T-cell (primary cell): ENCODE results near the gene CCDC197. TPM values are rescaled to one million over a fixed set of nuclear protein-coding genes. Genes with fewer than 3 reads are reported as not detected.
A peak's percentile ranks its signal among the peaks of the same experiment; 100 is the strongest.

Experiments
- ATAC-seq, 4 experiments: fragments of 200-7000 bp in 3 of 4; fragments of 150-1000 bp in 1 of 4; cut with Tn5 transposase; replicated peaks in 1 of 4; 1 replicate in 3 of 4; 2 replicates in 1 of 4; pipeline ENCODE4 v1.10.0; 2021; ENCODE audit warnings: moderate library complexity in 3 of 4, mild to moderate bottlenecking in 2 of 4, moderate number of reproducible peaks in 1 of 4
- CTCF ChIA-PET, 2 donors: fragments of 300-600 bp; sonication (Branson Sonifier 250); formaldehyde crosslinking; loops; one replicate each; lab custom pipeline; 2022; ENCODE audit warnings: antibody characterized with exemption in 2 of 2; lab: Charles Lee
- POLR2A ChIA-PET, 2 donors: fragments of 300-600 bp; sonication (Branson Sonifier 250); formaldehyde crosslinking; loops; one replicate each; lab custom pipeline; 2022; ENCODE audit warnings: antibody characterized with exemption in 2 of 2; lab: Charles Lee
- DNase-seq, 35 experiments: peaks; one replicate each; pipeline versions ENCODE4 v3.0.0 to v3.0.0-alpha.2; 2013 to 2023
- H3K27ac ChIP-seq: one replicate; pipeline ENCODE4 v1.5.1; 2013; ENCODE audit warnings: low read length
- H3K27me3 ChIP-seq, 2 experiments: replicated peaks in 1 of 2; 1 replicate in 1 of 2; 2 replicates in 1 of 2; pipeline versions ENCODE4 v1.6.1 to v1.7.0; 2013; ENCODE audit warnings: low read length in 1 of 2, mixed read lengths in 1 of 2; ENCODE audit not compliant: control insufficient read depth in 2 of 2, insufficient read depth in 2 of 2; ENCODE audit errors: extremely low read depth in 1 of 2
- H3K36me3 ChIP-seq, 2 donors: 1 replicate in 1 of 2; 2 replicates in 1 of 2; pipeline versions ENCODE4 v1.6.1 to v1.7.0; 2013; ENCODE audit warnings: low read length in 1 of 2; ENCODE audit not compliant: control insufficient read depth in 2 of 2, insufficient read depth in 1 of 2; ENCODE audit errors: extremely low read depth in 1 of 2
- H3K4me1 ChIP-seq, 2 experiments: 1 replicate in 1 of 2; 2 replicates in 1 of 2; pipeline versions ENCODE4 v1.6.1 to v1.7.0; 2013; ENCODE audit warnings: low read length in 2 of 2, mixed read lengths in 1 of 2; ENCODE audit not compliant: insufficient read depth in 2 of 2, control insufficient read depth in 1 of 2; ENCODE audit errors: extremely low read depth in 1 of 2
- H3K4me3 ChIP-seq, 2 donors: 1 replicate in 1 of 2; 2 replicates in 1 of 2; pipeline versions ENCODE4 v1.5.1 to v1.7.0; 2013; ENCODE audit warnings: mild to moderate bottlenecking in 2 of 2, low read length in 1 of 2, moderate library complexity in 1 of 2; ENCODE audit not compliant: control insufficient read depth in 1 of 2; ENCODE audit errors: extremely low read depth in 1 of 2
- H3K9me3 ChIP-seq: 2 replicates; pipeline ENCODE4 v1.7.0; 2013
- H3K27ac Mint-ChIP-seq, 2 donors: one replicate each; pipeline ENCODE4 v1.8.0; 2020 to 2021; ENCODE audit warnings: mild to moderate bottlenecking in 2 of 2, mixed read lengths in 2 of 2
- H3K27me3 Mint-ChIP-seq, 2 donors: one replicate each; pipeline ENCODE4 v1.8.0; 2021 to 2022; ENCODE audit warnings: mixed read lengths in 2 of 2
- H3K36me3 Mint-ChIP-seq: one replicate; pipeline ENCODE4 v1.8.0; 2021; ENCODE audit warnings: mixed read lengths
- H3K4me1 Mint-ChIP-seq, 3 donors: one replicate each; pipeline ENCODE4 v1.8.0; 2020 to 2022; ENCODE audit warnings: mixed read lengths in 3 of 3, mild to moderate bottlenecking in 1 of 3
- H3K4me3 Mint-ChIP-seq, 3 donors: one replicate each; pipeline ENCODE4 v1.8.0; 2020 to 2022; ENCODE audit warnings: mild to moderate bottlenecking in 3 of 3, mixed read lengths in 3 of 3, moderate library complexity in 3 of 3
- H3K9me3 Mint-ChIP-seq, 3 donors: one replicate each; pipeline ENCODE4 v1.8.0; 2020 to 2022; ENCODE audit warnings: mixed read lengths in 3 of 3
- WGBS: methylation state at CpG from one replicate; pipeline ENCODE4 v1.1.5; 2013; ENCODE audit warnings: missing lambda C conversion rate; ENCODE audit not compliant: insufficient coverage; 5-methylcytosine and 5-hydroxymethylcytosine counted together
- total RNA-seq, 35 experiments: library from RNA in 6 of 35; stranded (reverse) in 6 of 35; fragments of 120-200 nt in 1 of 35; gene quantifications; one replicate each; pipeline versions ENCODE4 v1.2.1 to v1.2.4 and lab custom pipeline; 2013 to 2026

Gene CCDC197
- total RNA-seq, 5 donors from 2014 or later (not counting 1 experiment from before 2014, with no cell fraction given), result not detected

- Mint-ChIP-seq H3K4me1 (peaks cover 66 to 75% (median 69%) of the 10 kb centered on the region in 3 donors), H3K36me3 (no peaks in the 10 kb centered on the region), H3K9me3 (peaks cover 0 to 7% (median 0%) of the 10 kb centered on the region in 3 donors), H3K4me3 (no peak overlapping the region), H3K27ac (no peak overlapping the region), H3K27me3 (no peaks in the 10 kb centered on the region)
- ChIA-PET CTCF (interaction anchor here in 1 of 2 donors (5.2 kb wide), 1 partner anchor 24 kb away, joined by 36 read pairs; no protein-coding TSS in a partner anchor), POLR2A (interaction anchor here in 1 of 2 donors (0.6 kb wide), 1 partner anchor 1367 kb away, joined by 3 read pairs; no protein-coding TSS in a partner anchor)
- peaks cover 18 to 75% of the 10 kb centered on the region in 2 experiments for H3K4me1 ChIP-seq
- WGBS, result 99% methylated on average over 7 of the region's 10 CpGs
- ATAC-seq (no peak), DNase-seq (no peak)
- H3K36me3 ChIP-seq, result no peaks in the 10 kb centered on the region
- no peaks in the 10 kb centered on the region for H3K9me3 ChIP-seq
- H3K27ac ChIP-seq, result peak overlapping the region; percentile 94
- H3K4me3 ChIP-seq, result no peak overlapping the region
- no peaks in the 10 kb centered on the region for H3K27me3 ChIP-seq
These were observed 32.8 kb upstream of the CCDC197 start for GRCh38 chr14:93964281-93964680.

DNA sequence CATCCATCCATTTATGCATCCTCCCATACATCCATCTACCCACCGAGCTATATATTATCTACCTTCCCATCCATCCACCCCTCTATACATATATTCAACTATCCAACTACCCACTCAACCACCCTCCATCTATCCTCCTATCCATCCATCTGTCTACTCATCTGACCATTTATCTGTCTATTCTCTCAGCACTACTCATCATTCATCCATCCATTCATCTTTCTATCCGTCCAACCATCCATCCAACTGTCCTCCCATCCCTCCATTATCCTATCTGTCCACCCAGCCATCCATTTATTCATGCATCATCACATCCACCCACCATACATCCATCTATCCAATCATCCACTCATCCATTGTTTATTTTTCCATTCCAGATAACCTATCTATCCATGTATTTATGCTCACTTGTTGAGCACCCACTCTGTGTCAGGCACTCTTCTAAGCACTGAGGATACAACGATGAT lies 32.2 kb upstream of the CCDC197 start:
- POLR2A ChIA-PET, result no interaction called here
- no peak overlapping the region for H3K4me3 Mint-ChIP-seq
- H3K4me1 Mint-ChIP-seq, result peaks cover 60 to 69% (median 63%) of the 10 kb centered on the region in 3 donors

DNA sequence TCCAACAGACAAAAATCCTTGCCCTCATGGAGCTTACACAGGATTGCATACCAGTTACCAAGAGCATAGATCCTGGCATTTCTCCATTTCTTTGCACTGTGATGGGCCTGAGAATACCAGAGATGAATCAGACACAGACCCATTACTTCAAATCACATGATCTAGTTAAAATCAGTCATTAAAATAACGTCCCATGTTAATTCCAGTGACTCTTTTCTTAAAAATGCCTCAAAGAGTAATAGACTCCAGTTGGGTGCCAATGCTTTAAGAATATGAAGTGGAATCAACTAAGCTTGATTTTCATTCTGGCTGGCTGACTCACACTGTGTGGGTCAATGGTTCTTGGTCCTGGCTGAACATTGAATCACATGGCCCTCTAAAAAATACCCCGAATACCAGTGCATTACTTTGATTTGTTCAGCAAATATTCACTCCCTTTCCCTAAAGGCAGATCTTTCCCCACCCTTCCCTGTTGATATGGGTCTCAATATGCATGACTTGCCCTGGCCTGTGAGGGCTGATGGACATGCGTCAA lies 31.7 kb upstream of the CCDC197 start:
- H3K36me3 ChIP-seq, result no peaks in the 10 kb centered on the region
- Mint-ChIP-seq H3K27ac (peak overlapping the region; percentile 23 to 40), H3K4me3 (no peak overlapping the region), H3K9me3 (peaks cover 0 to 7% (median 0%) of the 10 kb centered on the region in 3 donors), H3K36me3 (no peaks in the 10 kb centered on the region), H3K4me1 (peaks cover 57 to 66% (median 60%) of the 10 kb centered on the region in 3 donors), H3K27me3 (no peaks in the 10 kb centered on the region)
- no peaks in the 10 kb centered on the region for H3K9me3 ChIP-seq
- no peak for ATAC-seq
- no peak overlapping the region for H3K4me3 ChIP-seq
- H3K4me1 ChIP-seq, result peaks cover 8 to 75% of the 10 kb centered on the region in 2 experiments
- POLR2A ChIA-PET, result no interaction called here
- H3K27ac ChIP-seq, result no peak overlapping the region
- WGBS, result 94% methylated on average over 2 of the region's 3 CpGs
- no peak for DNase-seq
- CTCF ChIA-PET, result interaction anchor here (0.6 to 5.2 kb wide), 2 partner anchors 25 to 69 kb away, joined by 4 to 36 read pairs; no protein-coding TSS in a partner anchor
- peaks cover 0 to 4% of the 10 kb centered on the region in 2 experiments for H3K27me3 ChIP-seq

More for the DNA sequence above, 32.2 kb upstream of the CCDC197 start:
- ATAC-seq, result no peak
- Histone ChIP-seq H3K36me3 (no peaks in the 10 kb centered on the region), H3K9me3 (no peaks in the 10 kb centered on the region), H3K4me1 (peaks cover 13 to 75% of the 10 kb centered on the region in 2 experiments), H3K4me3 (no peak overlapping the region), H3K27me3 (no peaks in the 10 kb centered on the region), H3K27ac (peak overlapping the region; percentile 94)
- DNase-seq, result no peak
- peak overlapping the region; percentile 19 to 40 for H3K27ac Mint-ChIP-seq
- CTCF ChIA-PET, result interaction anchor here (0.6 to 5.2 kb wide), 2 partner anchors 25 to 70 kb away, joined by 4 to 36 read pairs; no protein-coding TSS in a partner anchor
- no peaks in the 10 kb centered on the region for H3K27me3 Mint-ChIP-seq
- 85% methylated on average over 3 of the region's 3 CpGs for WGBS
- no peaks in the 10 kb centered on the region for H3K36me3 Mint-ChIP-seq
- peaks cover 0 to 7% (median 0%) of the 10 kb centered on the region in 3 donors for H3K9me3 Mint-ChIP-seq

DNA sequence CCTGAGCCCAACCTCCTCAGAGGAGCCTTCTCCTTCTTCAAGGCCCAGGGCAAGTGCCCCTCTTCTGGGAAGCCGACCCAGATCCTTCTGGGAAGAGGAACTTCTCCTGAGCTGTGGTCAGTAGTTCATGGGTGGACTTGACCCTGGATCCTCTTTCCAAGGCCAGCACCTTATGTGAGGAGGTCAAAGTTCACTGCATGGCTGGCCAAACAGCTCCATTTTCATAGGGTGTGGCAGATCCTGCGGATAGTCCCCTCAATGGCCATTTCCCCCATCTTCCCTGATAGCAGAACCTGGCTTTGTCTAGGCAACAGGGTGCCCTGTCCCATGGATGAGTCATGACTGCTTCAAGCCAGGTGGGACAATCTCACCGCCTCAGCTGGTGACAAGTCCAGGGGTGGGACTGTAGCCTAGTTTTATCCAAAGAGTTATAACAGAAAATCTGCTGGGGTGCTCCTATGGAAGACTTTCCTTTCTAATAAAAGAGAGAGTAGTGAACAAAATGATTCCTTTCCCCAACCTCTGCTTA lies 31.1 kb upstream of the CCDC197 start:
- Histone ChIP-seq H3K4me1 (peaks cover 6 to 77% of the 10 kb centered on the region in 2 experiments), H3K4me3 (no peak overlapping the region), H3K36me3 (no peaks in the 10 kb centered on the region), H3K9me3 (no peaks in the 10 kb centered on the region), H3K27me3 (peaks cover 0 to 4% of the 10 kb centered on the region in 2 experiments), H3K27ac (no peak overlapping the region)
- no CpG with 5 or more reads among the region's 3 CpGs for WGBS
- no peak for ATAC-seq
- ChIA-PET POLR2A (no interaction called here), CTCF (interaction anchor here (0.7 to 5.2 kb wide), 2 partner anchors 11 to 26 kb away, joined by 3 to 36 read pairs; no protein-coding TSS in a partner anchor)
- Mint-ChIP-seq H3K36me3 (no peaks in the 10 kb centered on the region), H3K27ac (peak overlapping the region in 1 of 2 donors; percentile 23), H3K4me3 (no peak overlapping the region), H3K4me1 (peaks cover 57 to 68% (median 61%) of the 10 kb centered on the region in 3 donors), H3K9me3 (peaks cover 0 to 7% (median 0%) of the 10 kb centered on the region in 3 donors), H3K27me3 (no peaks in the 10 kb centered on the region)
- no peak for DNase-seq

DNA sequence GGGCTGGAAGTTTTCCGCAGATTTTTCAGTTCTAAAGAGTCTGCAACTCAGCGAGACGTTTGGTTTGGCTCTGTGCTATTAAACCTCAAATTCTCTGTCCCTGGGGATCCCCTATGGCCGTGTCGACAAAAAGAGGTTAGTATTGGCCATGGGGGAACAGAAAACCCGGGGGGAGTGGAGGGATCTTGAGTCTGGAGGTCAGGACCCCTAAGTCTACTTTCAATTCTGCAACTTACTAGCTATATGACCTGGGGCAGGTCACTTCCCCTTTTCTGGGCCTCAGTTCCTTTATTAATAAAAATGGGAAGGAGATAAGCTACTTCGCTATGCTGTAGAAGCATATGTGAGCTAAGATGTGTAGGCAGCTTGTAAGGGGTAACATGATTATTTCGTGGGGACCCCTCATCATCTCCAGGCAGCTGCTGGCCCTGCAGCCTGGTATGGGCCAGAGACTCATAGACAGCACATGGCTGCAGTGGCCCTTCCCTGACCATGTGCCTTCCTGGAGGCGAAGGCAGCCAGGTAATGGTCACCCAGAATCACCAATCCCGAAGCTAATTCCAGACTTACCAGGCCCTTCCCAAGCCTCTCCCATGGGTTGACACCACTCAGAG lies 29.4 kb upstream of the CCDC197 start:
- no peak for ATAC-seq
- H3K4me1 ChIP-seq, result peaks cover 8 to 73% of the 10 kb centered on the region in 2 experiments
- H3K9me3 ChIP-seq, result no peaks in the 10 kb centered on the region
- Mint-ChIP-seq H3K4me3 (no peak overlapping the region), H3K4me1 (peaks cover 58 to 67% (median 59%) of the 10 kb centered on the region in 3 donors), H3K9me3 (peaks cover 0 to 7% (median 0%) of the 10 kb centered on the region in 3 donors), H3K27ac (no peak overlapping the region), H3K36me3 (no peaks in the 10 kb centered on the region), H3K27me3 (no peaks in the 10 kb centered on the region)
- H3K27ac ChIP-seq, result no peak overlapping the region
- 75% methylated on average over 3 of the region's 10 CpGs for WGBS
- DNase-seq, result peak in 1 of 35 experiments; percentile 19
- ChIA-PET CTCF (interaction anchor here (0.8 to 2.8 kb wide), 3 partner anchors 28 to 31 kb away, joined by 3 to 10 read pairs (median 6); no protein-coding TSS in a partner anchor), POLR2A (interaction anchor here in 1 of 2 donors (0.5 kb wide), 1 partner anchor 58 kb away, joined by 4 read pairs; the partner anchor contains the start of gene OTUB2)
- no peak overlapping the region for H3K4me3 ChIP-seq
- H3K36me3 ChIP-seq, result no peaks in the 10 kb centered on the region
- peaks cover 0 to 4% of the 10 kb centered on the region in 2 experiments for H3K27me3 ChIP-seq
